Natural killer cell (primary cell): Measurements from ENCODE around the gene SHISA8. TPM values are rescaled to one million over a fixed set of nuclear protein-coding genes. Genes with fewer than 3 reads are reported as not detected.

Experiments
- ATAC-seq, 3 donors: fragments of 150-1000 bp in 2 of 3; fragments of 200-7000 bp in 1 of 3; cut with Tn5 transposase; 1 replicate in 1 of 3; 2 replicates in 2 of 3; pipeline ENCODE4 v1.10.0; 2021; ENCODE audit warnings: mild to moderate bottlenecking in 2 of 3, moderate library complexity in 2 of 3
- DNase-seq, 2 donors: peaks; one replicate each; pipeline versions ENCODE4 v3.0.0 to v3.0.0-alpha.2; 2013 to 2021; ENCODE audit warnings: mixed read lengths in 1 of 2
- H3K27ac ChIP-seq: one replicate; pipeline ENCODE4 v1.5.1; 2013; ENCODE audit warnings: mild to moderate bottlenecking, low read length
- H3K27me3 ChIP-seq: one replicate; pipeline ENCODE4 v1.6.1; 2013; ENCODE audit warnings: low read length; ENCODE audit not compliant: control insufficient read depth, insufficient read depth
- H3K36me3 ChIP-seq: one replicate; pipeline ENCODE4 v1.6.1; 2013; ENCODE audit warnings: low read length; ENCODE audit not compliant: control insufficient read depth, insufficient read depth
- H3K4me1 ChIP-seq: one replicate; pipeline ENCODE4 v1.6.1; 2013; ENCODE audit warnings: low read length; ENCODE audit not compliant: control insufficient read depth, insufficient read depth
- H3K4me3 ChIP-seq: one replicate; pipeline ENCODE4 v1.5.1; 2013; ENCODE audit warnings: low read length
- H3K9me3 ChIP-seq: one replicate; pipeline ENCODE4 v1.6.1; 2013; ENCODE audit warnings: low read length; ENCODE audit not compliant: control insufficient read depth, insufficient read depth
- H3K27ac Mint-ChIP-seq, 2 donors: one replicate each; pipeline ENCODE4 v1.8.0; 2022; ENCODE audit warnings: mild to moderate bottlenecking in 2 of 2, mixed read lengths in 2 of 2, moderate library complexity in 1 of 2
- H3K27me3 Mint-ChIP-seq, 2 donors: one replicate each; pipeline ENCODE4 v1.8.0; 2022; ENCODE audit warnings: low read depth in 2 of 2, mixed read lengths in 2 of 2
- H3K36me3 Mint-ChIP-seq: one replicate; pipeline ENCODE4 v1.8.0; 2022; ENCODE audit warnings: mixed read lengths
- H3K4me1 Mint-ChIP-seq, 2 donors: one replicate each; pipeline ENCODE4 v1.8.0; 2022; ENCODE audit warnings: mixed read lengths in 2 of 2
- H3K4me3 Mint-ChIP-seq: one replicate; pipeline ENCODE4 v1.8.0; 2022; ENCODE audit warnings: mild to moderate bottlenecking, moderate library complexity, mixed read lengths
- H3K9me3 Mint-ChIP-seq, 2 donors: one replicate each; pipeline ENCODE4 v1.8.0; 2022; ENCODE audit warnings: mixed read lengths in 2 of 2
- CTCF ChIP-seq: fragments of 200-600 bp; IDR thresholded peaks from one replicate; pipeline ENCODE4 v1.8.0; 2022; ENCODE audit warnings: antibody characterized with exemption
- WGBS: methylation state at CpG from one replicate; pipeline ENCODE4 v1.1.7; 2013; ENCODE audit warnings: missing lambda C conversion rate; ENCODE audit not compliant: insufficient coverage; 5-methylcytosine and 5-hydroxymethylcytosine counted together
- intact Hi-C: fragments of 100-400 bp; cut with micrococcal nuclease; formaldehyde crosslinking; loops from one replicate; pipeline ENCODE4 v1.14.2; 2022
- total RNA-seq, 4 donors: library from RNA; stranded (reverse); fragments of 120-200 nt in 1 of 4; gene quantifications; one replicate each; pipeline versions ENCODE4 v1.2.3 to v1.2.4, GENCODE V29; 2013 to 2022

SHISA8 gene
- total RNA-seq, 3 donors from 2014 or later (not counting 1 experiment from before 2014, with no cell fraction given), result 0.24 TPM; not detected in 2

DNA sequence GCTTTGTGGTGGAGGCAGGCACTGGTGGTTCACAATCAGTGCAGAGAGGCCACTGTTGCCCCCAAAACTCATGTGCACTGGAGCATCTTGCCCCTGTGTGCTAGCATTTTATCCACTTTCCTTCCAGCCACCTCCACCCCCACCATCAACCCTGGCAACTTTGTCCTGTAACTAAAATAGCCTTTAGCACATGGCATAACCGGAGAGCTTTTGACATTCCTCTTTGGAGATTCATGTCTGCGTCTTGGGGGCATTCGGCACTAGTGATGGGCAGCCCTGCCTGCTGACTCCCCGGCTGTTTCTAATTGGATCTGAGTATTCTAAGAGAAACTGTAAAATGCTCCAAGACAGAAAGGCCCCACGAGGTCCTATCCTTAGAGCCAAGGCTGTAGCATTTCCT lies 15.8 kb downstream of the SHISA8 start:
- H3K27ac Mint-ChIP-seq, result no peak overlapping the region
- intact Hi-C loops, result no loop called here
- H3K4me1 Mint-ChIP-seq, result no peaks in the 10 kb centered on the region
- Histone ChIP-seq H3K27ac (no peak overlapping the region), H3K4me3 (no peak overlapping the region), H3K27me3 (no peaks in the 10 kb centered on the region), H3K9me3 (no peaks in the 10 kb centered on the region), H3K4me1 (no peaks in the 10 kb centered on the region), H3K36me3 (peaks cover 52% of the 10 kb centered on the region)
- no peaks in the 10 kb centered on the region for H3K36me3 Mint-ChIP-seq
- no peak for ATAC-seq
- DNase-seq, result no peak
- no peaks in the 10 kb centered on the region for H3K27me3 Mint-ChIP-seq
- H3K9me3 Mint-ChIP-seq, result no peaks in the 10 kb centered on the region
- no peak overlapping the region for H3K4me3 Mint-ChIP-seq
- no peak for TF ChIP-seq CTCF
- WGBS, result 96% methylated on average over 5 of the region's 5 CpGs

DNA sequence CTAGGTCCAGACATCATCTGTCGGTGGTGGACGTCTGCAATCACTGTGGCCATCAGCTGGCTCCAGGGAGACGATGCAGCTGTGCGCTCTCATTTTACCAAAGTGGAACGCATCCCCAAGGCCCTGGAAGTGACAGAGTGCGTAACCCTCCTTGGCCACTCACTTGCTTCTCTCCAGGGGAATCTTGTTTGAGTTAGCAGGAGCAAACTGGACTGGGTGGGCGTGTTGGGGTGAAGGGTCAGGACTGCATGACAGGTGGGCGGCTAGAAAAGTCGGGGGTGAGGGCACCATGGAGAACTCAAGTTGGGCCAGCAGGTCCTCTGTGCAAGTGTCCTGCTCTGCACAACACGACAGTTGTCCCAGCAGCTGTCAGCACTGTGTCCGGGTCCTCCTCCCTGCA lies 16.2 kb downstream of the SHISA8 start:
- H3K9me3 Mint-ChIP-seq, result no peaks in the 10 kb centered on the region
- Histone ChIP-seq H3K27me3 (no peaks in the 10 kb centered on the region), H3K27ac (no peak overlapping the region), H3K9me3 (no peaks in the 10 kb centered on the region), H3K4me3 (no peak overlapping the region), H3K4me1 (no peaks in the 10 kb centered on the region), H3K36me3 (peaks cover 55% of the 10 kb centered on the region)
- no peak for TF ChIP-seq CTCF
- H3K36me3 Mint-ChIP-seq, result no peaks in the 10 kb centered on the region
- H3K27ac Mint-ChIP-seq, result no peak overlapping the region
- H3K27me3 Mint-ChIP-seq, result no peaks in the 10 kb centered on the region
- intact Hi-C loops, result no loop called here
- no peaks in the 10 kb centered on the region for H3K4me1 Mint-ChIP-seq
- no peak for ATAC-seq
- no peak for DNase-seq
- H3K4me3 Mint-ChIP-seq, result no peak overlapping the region
- 97% methylated on average over 11 of the region's 11 CpGs for WGBS

DNA sequence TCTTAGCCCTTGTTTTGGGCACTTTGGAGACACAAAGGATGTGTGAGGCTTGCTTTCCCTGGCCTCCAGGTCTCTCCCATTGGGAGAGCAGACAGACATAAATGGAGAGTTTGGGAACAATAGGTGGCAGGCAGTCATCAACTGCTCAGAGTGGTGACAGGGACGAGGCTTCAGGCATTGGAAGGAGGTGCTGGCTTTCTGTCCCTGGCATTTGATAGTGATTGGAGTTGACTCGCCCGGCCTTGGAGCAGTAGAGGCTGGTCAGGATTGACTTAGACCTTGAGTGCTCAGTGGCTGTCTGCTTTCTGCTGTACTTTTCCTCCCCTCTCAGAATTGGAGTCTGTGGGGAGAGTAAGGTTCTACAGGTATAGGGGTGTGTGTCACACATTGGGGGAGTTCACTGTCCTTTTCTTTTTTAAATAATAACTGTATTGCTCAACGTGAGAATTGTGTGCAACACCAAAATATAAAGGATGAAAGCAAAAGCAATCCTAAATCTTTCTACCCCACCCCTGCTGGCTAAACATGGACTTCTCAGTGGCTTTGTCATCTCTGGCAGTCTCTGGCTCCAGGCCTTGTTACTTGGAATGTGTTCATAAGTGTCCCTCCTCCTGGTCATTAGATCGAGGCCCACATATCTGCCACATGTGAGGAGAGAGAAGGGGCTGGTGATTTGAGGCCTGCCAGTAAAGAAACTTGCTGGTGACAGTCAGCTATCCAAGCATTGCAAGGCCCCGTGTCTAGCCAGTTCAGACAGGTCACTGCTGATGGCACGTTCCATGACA lies 21.1 kb downstream of the SHISA8 start:
- no peaks in the 10 kb centered on the region for H3K4me1 Mint-ChIP-seq
- Histone ChIP-seq H3K4me1 (no peaks in the 10 kb centered on the region), H3K9me3 (no peaks in the 10 kb centered on the region), H3K36me3 (peaks cover 54% of the 10 kb centered on the region), H3K4me3 (no peak overlapping the region), H3K27ac (no peak overlapping the region), H3K27me3 (no peaks in the 10 kb centered on the region)
- TF ChIP-seq CTCF, result no peak
- H3K36me3 Mint-ChIP-seq, result no peaks in the 10 kb centered on the region
- ATAC-seq (no peak), DNase-seq (no peak)
- no peak overlapping the region for H3K27ac Mint-ChIP-seq
- no peaks in the 10 kb centered on the region for H3K9me3 Mint-ChIP-seq
- WGBS, result 94% methylated on average over 7 of the region's 7 CpGs
- H3K4me3 Mint-ChIP-seq, result no peak overlapping the region
- no peaks in the 10 kb centered on the region for H3K27me3 Mint-ChIP-seq
- intact Hi-C loops, result no loop called here

- DNase-seq (no peak), ATAC-seq (peak in 1 of 3 donors; percentile 12)
- Mint-ChIP-seq H3K27ac (peak overlapping the region in 1 of 2 donors; percentile 31), H3K36me3 (peaks cover 9% of the 10 kb centered on the region), H3K4me3 (no peak overlapping the region), H3K9me3 (no peaks in the 10 kb centered on the region), H3K27me3 (no peaks in the 10 kb centered on the region), H3K4me1 (no peaks in the 10 kb centered on the region)
- intact Hi-C loops, result no loop called here
- TF ChIP-seq CTCF, result no peak
- Histone ChIP-seq H3K4me3 (no peak overlapping the region), H3K36me3 (peaks cover 50% of the 10 kb centered on the region), H3K4me1 (no peaks in the 10 kb centered on the region), H3K27me3 (no peaks in the 10 kb centered on the region), H3K27ac (no peak overlapping the region), H3K9me3 (no peaks in the 10 kb centered on the region)
- 97% methylated on average over 4 of the region's 4 CpGs for WGBS
Measured at GRCh38 chr22:41892721-41893120, 22.2 kb downstream of the SHISA8 start.
